ENCODE results near the gene DNAJC17.

DNAJC17 gene

DNA sequence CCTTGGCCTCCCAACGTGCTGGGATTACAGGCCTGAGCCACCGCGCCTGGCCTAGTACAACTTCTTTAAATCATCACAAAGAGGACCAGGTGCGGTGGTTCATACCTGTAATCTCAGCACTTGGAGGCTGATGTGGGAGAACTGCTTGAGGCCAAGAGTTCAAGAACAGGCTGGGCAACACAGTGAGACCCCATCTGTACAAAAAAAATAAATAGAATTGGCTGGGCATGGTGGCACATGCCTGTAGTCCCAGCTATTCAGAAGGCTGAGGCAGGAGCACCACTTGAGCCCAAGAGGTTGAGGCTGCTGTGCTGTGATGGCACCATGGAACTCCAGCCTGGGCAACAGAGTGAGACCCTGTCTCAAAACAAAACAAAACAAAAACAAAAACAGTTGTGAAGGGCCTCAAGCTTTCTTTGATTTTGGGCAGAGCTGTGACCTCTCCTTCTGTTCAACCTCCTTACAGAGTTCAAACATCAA is 58.1 kb downstream of the DNAJC17 start:
- H3K27ac ChIP-seq, result no peak overlapping the region
- no peak for DNase-seq
- H3K4me1 ChIP-seq, result peaks cover 0 to 13% (median 10%) of the 10 kb centered on the region in 4 donors
- peaks cover 35 to 85% (median 36%) of the 10 kb centered on the region in 3 donors for H3K36me3 ChIP-seq
- TF ChIP-seq, protein P1, sequence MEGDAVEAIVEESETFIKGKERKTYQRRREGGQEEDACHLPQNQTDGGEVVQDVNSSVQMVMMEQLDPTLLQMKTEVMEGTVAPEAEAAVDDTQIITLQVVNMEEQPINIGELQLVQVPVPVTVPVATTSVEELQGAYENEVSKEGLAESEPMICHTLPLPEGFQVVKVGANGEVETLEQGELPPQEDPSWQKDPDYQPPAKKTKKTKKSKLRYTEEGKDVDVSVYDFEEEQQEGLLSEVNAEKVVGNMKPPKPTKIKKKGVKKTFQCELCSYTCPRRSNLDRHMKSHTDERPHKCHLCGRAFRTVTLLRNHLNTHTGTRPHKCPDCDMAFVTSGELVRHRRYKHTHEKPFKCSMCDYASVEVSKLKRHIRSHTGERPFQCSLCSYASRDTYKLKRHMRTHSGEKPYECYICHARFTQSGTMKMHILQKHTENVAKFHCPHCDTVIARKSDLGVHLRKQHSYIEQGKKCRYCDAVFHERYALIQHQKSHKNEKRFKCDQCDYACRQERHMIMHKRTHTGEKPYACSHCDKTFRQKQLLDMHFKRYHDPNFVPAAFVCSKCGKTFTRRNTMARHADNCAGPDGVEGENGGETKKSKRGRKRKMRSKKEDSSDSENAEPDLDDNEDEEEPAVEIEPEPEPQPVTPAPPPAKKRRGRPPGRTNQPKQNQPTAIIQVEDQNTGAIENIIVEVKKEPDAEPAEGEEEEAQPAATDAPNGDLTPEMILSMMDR (IDR thresholded peaks at IDR 0.05), result no peak
- no peak overlapping the region for H3K4me3 ChIP-seq
- H3K27me3 ChIP-seq, result no peaks in the 10 kb centered on the region
- H3K9me3 ChIP-seq, result no peaks in the 10 kb centered on the region
- intact Hi-C loops (cut with DNase I; ENCODE audit: low total_unique reads), result no loop called here

GRCh38 chr15:40747685-40748631 is 59.3 kb downstream of the DNAJC17 start:
- H3K9me3 ChIP-seq, result no peaks in the 10 kb centered on the region
- TF ChIP-seq, protein P1 (IDR thresholded peaks at IDR 0.05), result no peak
- peaks cover 0 to 5% (median under 1%) of the 10 kb centered on the region in 4 donors for H3K4me1 ChIP-seq
- H3K27ac ChIP-seq, result no peak overlapping the region
- intact Hi-C loops (cut with DNase I; ENCODE audit: low total_unique reads), result no loop called here
- H3K36me3 ChIP-seq, result peaks cover 47 to 95% (median 48%) of the 10 kb centered on the region in 3 donors
- H3K4me3 ChIP-seq, result no peak overlapping the region
- H3K27me3 ChIP-seq, result no peaks in the 10 kb centered on the region
- DNase-seq, result no peak

- no peak overlapping the region for H3K27ac ChIP-seq
- H3K4me3 ChIP-seq, result no peak overlapping the region
- TF ChIP-seq, protein P1 (IDR thresholded peaks at IDR 0.05), result no peak
- peaks cover 54 to 95% (median 56%) of the 10 kb centered on the region in 3 donors for H3K36me3 ChIP-seq
- DNase-seq, result no peak
- no peaks in the 10 kb centered on the region for H3K4me1 ChIP-seq
- H3K27me3 ChIP-seq, result no peaks in the 10 kb centered on the region
- no peaks in the 10 kb centered on the region for H3K9me3 ChIP-seq
- intact Hi-C loops (cut with DNase I; ENCODE audit: low total_unique reads), result no loop called here
Measured at GRCh38 chr15:40746916-40747418, 60.3 kb downstream of the DNAJC17 start.

- no peak for DNase-seq
- no peaks in the 10 kb centered on the region for H3K9me3 ChIP-seq
- TF ChIP-seq, protein P1 (IDR thresholded peaks at IDR 0.05), result no peak
- peaks cover 39 to 90% (median 55%) of the 10 kb centered on the region in 3 donors for H3K36me3 ChIP-seq
- no peaks in the 10 kb centered on the region for H3K27me3 ChIP-seq
- no peaks in the 10 kb centered on the region for H3K4me1 ChIP-seq
- no peak overlapping the region for H3K4me3 ChIP-seq
- H3K27ac ChIP-seq, result no peak overlapping the region
- intact Hi-C loops (cut with DNase I; ENCODE audit: low total_unique reads), result no loop called here
Measured at GRCh38 chr15:40744815-40745152, 62.5 kb downstream of the DNAJC17 start.

- Histone ChIP-seq H3K9me3 (no peaks in the 10 kb centered on the region), H3K4me1 (no peaks in the 10 kb centered on the region), H3K36me3 (peaks cover 39 to 90% (median 61%) of the 10 kb centered on the region in 3 donors), H3K27me3 (no peaks in the 10 kb centered on the region), H3K4me3 (no peak overlapping the region), H3K27ac (no peak overlapping the region)
- TF ChIP-seq, protein P1 (IDR thresholded peaks at IDR 0.05), result no peak
- intact Hi-C loops (cut with DNase I; ENCODE audit: low total_unique reads), result no loop called here
- DNase-seq, result no peak
Measured at GRCh38 chr15:40743921-40744814, 63.1 kb downstream of the DNAJC17 start.

Measured in tibial artery (tissue), 4 donors.